Heart left ventricle (tissue), 16 donors: Measurements from ENCODE around the gene ARHGDIB. TPM values are rescaled to one million over a fixed set of nuclear protein-coding genes. Genes with fewer than 3 reads are reported as not detected.

ENCODE experiments used
- ATAC-seq, 4 donors: fragments of 200-7000 bp; cut with Tn5 transposase; one replicate each; pipeline ENCODE4 v1.9.1; 2020 to 2022; ENCODE audit warnings: moderate library complexity in 4 of 4, mild to moderate bottlenecking in 3 of 4, moderate number of reproducible peaks in 1 of 4
- DNase-seq, 5 donors: peaks; one replicate each; pipeline ENCODE4 v3.0.0-alpha.2; 2020
- H3K27ac ChIP-seq, 12 donors: fragments of 200-600 bp; sonication (generic) in 4 of 12; one replicate each; pipeline versions ENCODE4 v1.5.0 to v1.8.0; 2016 to 2022; ENCODE audit warnings: mild to moderate bottlenecking in 2 of 12
- H3K27me3 ChIP-seq, 9 donors: fragments of 200-600 bp; sonication (generic) in 2 of 9; one replicate each; pipeline versions ENCODE4 v1.5.1 to v1.8.0; 2016 to 2022; ENCODE audit warnings: mild to moderate bottlenecking in 3 of 9
- H3K36me3 ChIP-seq, 9 donors: fragments of 200-600 bp; sonication (generic) in 2 of 9; one replicate each; pipeline versions ENCODE4 v1.5.0 to v1.8.0; 2018 to 2022; ENCODE audit warnings: mild to moderate bottlenecking in 2 of 9
- H3K4me1 ChIP-seq, 12 donors: fragments of 200-600 bp; sonication (generic) in 4 of 12; one replicate each; pipeline versions ENCODE4 v1.5.0 to v1.8.0; 2016 to 2022; ENCODE audit warnings: mild to moderate bottlenecking in 3 of 12
- H3K4me3 ChIP-seq, 12 donors: fragments of 200-600 bp; sonication (generic) in 4 of 12; one replicate each; pipeline versions ENCODE4 v1.5.0 to v1.8.0; 2017 to 2022; ENCODE audit warnings: mild to moderate bottlenecking in 9 of 12, moderate library complexity in 4 of 12
- H3K9me3 ChIP-seq, 12 donors: fragments of 200-600 bp; sonication (generic) in 4 of 12; one replicate each; pipeline versions ENCODE4 v1.5.0 to v1.8.0; 2016 to 2022; ENCODE audit warnings: mild to moderate bottlenecking in 1 of 12
- CTCF ChIP-seq, 12 donors: fragments of 200-600 bp; sonication (generic) in 4 of 12; IDR thresholded peaks; one replicate each; pipeline versions ENCODE4 v1.5.0 to v1.8.0; 2018 to 2022; ENCODE audit warnings: antibody characterized with exemption in 12 of 12, mild to moderate bottlenecking in 5 of 12
- POLR2A ChIP-seq, 2 donors: fragments of 450-650 bp; IDR thresholded peaks; one replicate each; pipeline ENCODE4 v1.6.1; 2017; ENCODE audit warnings: antibody characterized with exemption in 2 of 2, mild to moderate bottlenecking in 2 of 2, moderate library complexity in 2 of 2
- WGBS, 4 donors: extraction: QIAGEN DNeasy Blood & Tissue Kit in 2 of 4; methylation state at CpG; one replicate each; pipeline versions ENCODE4 v1.1.5 to v1.1.7; 2013 to 2018; 5-methylcytosine and 5-hydroxymethylcytosine counted together
- intact Hi-C, 10 donors: fragments of 100-400 bp; cut with DNase I; formaldehyde crosslinking; loops; one replicate each; pipeline versions ENCODE4 v1.11.1 to v1.14.2; 2022
- polyA plus RNA-seq, 2 donors: library from polyadenylated mRNA; stranded (reverse); fragments of 200-250 nt; gene quantifications; one replicate each; pipeline ENCODE4 v1.2.3, GENCODE V29; 2013
- total RNA-seq, 9 donors: library from RNA; depleted of rRNA in 2 of 9; stranded (reverse); fragments of >200 nt in 2 of 9; fragmentation: NEBNext Ultra II Directional in 3 of 9; extraction: Animal tissue kit (Norgen Biotek cat#: 25700) in 3 of 9; gene quantifications; one replicate each; pipeline versions ENCODE4 v1.1.0 to v1.2.4, GENCODE V29; 2016 to 2023
- donor health status: ischemic (EF 13 %, LVEDD 7.1; RV severe dilation, severe dysfunction).
- donor health status: healthy with polysubstance abuse.
- donor health status: DM: no; HTN: yes; CAD: no.
- donor health status: DM: no; HTN: no; CAD: no.
- donor health status: ischemic (EF 25% LVEDD 6.9; RV normal size, moderate dysfunction).
- donor health status: ischemic (EF 25% LVEDD 5.7; RV mildly dilated, moderate dysfunction).
- donor health status: healthy.
- donor health status: DM: yes; HTN: yes; CAD: no.
- donor health status: ischemic (EF 35%, LVEDD 5.7; RV mildly dilated, moderate dysfunction).
- donor health status: nonischemic (EF 11% LVEDD 7.7; RV severe dilation, severe dysfunction).
- donor health status: DM: yes; HTN: yes; CAD: no.
- donor health status: PGD.
- donor health status: ischemic (EF 29% LVEDD 5.4; RV normal size, mild dysfunction).
- donor health status: nonischemic (EF 23%, LVEDD 6.1; RV moderate dilation, normal function).

ARHGDIB gene
- total and polyA plus RNA-seq, 11 donors = 30.5 to 256 (median 65.8) TPM

- intact Hi-C loops = loop anchor here in 3 of 10 donors (5.0 kb wide), 3 partner anchors 50 to 110 kb away; partner anchors contain the start of gene ART4 (in 1 of the 3)
Measured at GRCh38 chr12:14952299-14952921, 9.0 kb downstream of the ARHGDIB start.

GRCh38 chr12:14951851-14952250 lies 9.6 kb downstream of the ARHGDIB start:
- Histone ChIP-seq H3K36me3 (peaks cover 0 to 42% (median 24%) of the 10 kb centered on the region in 9 donors), H3K4me1 (peaks cover 5 to 98% (median 70%) of the 10 kb centered on the region in 12 donors), H3K27me3 (no peaks in the 10 kb centered on the region), H3K4me3 (peak overlapping the region in 1 of 12 donors; percentile 18), H3K9me3 (no peaks in the 10 kb centered on the region), H3K27ac (peak overlapping the region; percentile 11 to 92 (median 74))
- intact Hi-C loops = loop anchor here in 3 of 10 donors (5.0 kb wide), 3 partner anchors 50 to 110 kb away; partner anchors contain the start of gene ART4 (in 1 of the 3)
- DNase-seq (no peak), ATAC-seq (no peak)
- 19 to 44% (median 39%) methylated on average over 1 of the region's 1 CpG for whole genome bisulfite sequencing, 4 donors
- TF ChIP-seq CTCF (IDR thresholded peaks at IDR 0.05) (no peak), POLR2A (IDR thresholded peaks at IDR 0.05) (no peak)

More at GRCh38 chr12:14952299-14952921, 9.0 kb downstream of the ARHGDIB start:
- DNase-seq (peak in 1 of 5 donors; percentile 40), ATAC-seq (peak; percentile 53 to 85 (median 76))
- WGBS, 4 donors = 48 to 66% (median 58%) methylated on average over 7 of the region's 7 CpGs
- peak overlapping the region; percentile 11 to 92 (median 74) for H3K27ac ChIP-seq
- H3K36me3 ChIP-seq = peaks cover 0 to 36% (median 19%) of the 10 kb centered on the region in 9 donors
- H3K9me3 ChIP-seq = no peaks in the 10 kb centered on the region
- peaks cover 5 to 98% (median 74%) of the 10 kb centered on the region in 12 donors for H3K4me1 ChIP-seq
- TF ChIP-seq CTCF (IDR thresholded peaks at IDR 0.05) = no peak
- no peak for TF ChIP-seq POLR2A (IDR thresholded peaks at IDR 0.05)
- H3K27me3 ChIP-seq = no peaks in the 10 kb centered on the region
- H3K4me3 ChIP-seq = peak overlapping the region in 2 of 12 donors; percentile 6 to 18

GRCh38 chr12:14950982-14951746 lies 10.2 kb downstream of the ARHGDIB start:
- Histone ChIP-seq H3K9me3 (no peaks in the 10 kb centered on the region), H3K27ac (peak overlapping the region; percentile 11 to 92 (median 74)), H3K27me3 (no peaks in the 10 kb centered on the region), H3K4me1 (peaks cover 5 to 98% (median 64%) of the 10 kb centered on the region in 12 donors), H3K4me3 (peak overlapping the region in 1 of 12 donors; percentile 18), H3K36me3 (peaks cover 0 to 49% (median 31%) of the 10 kb centered on the region in 9 donors)
- intact Hi-C loops = loop anchor here in 3 of 10 donors (5.0 kb wide), 3 partner anchors 49 to 109 kb away; partner anchors contain the start of gene ART4 (in 1 of the 3)
- 47 to 64% (median 51%) methylated on average over 6 of the region's 6 CpGs for WGBS, 4 donors
- TF ChIP-seq POLR2A (IDR thresholded peaks at IDR 0.05) (no peak), CTCF (IDR thresholded peaks at IDR 0.05) (no peak)
- ATAC-seq (peak; percentile 56 to 86 (median 66)), DNase-seq (peak in 2 of 5 donors; percentile 32 to 51)
